ENCODE results near the gene NEDD9. TPM values are rescaled to one million over a fixed set of nuclear protein-coding genes. Genes with fewer than 3 reads are reported as not detected.

NEDD9 gene
- total and polyA plus RNA-seq, 2 of the 13 experiments (the other 11 are each of a cell fraction or from before 2014, with no cell fraction given), result 27.1 to 389 TPM

GRCh38 chr6:11280394-11280793, 47.9 kb upstream of the NEDD9 start:
- no TSS peak for BruUV-seq (replicated peaks)
- Histone ChIP-seq H3K4me1 (ENCODE audit: insufficient read depth, low read length) (peaks cover 57% of the 10 kb centered on the region), H3K27ac (ENCODE audit: extremely low read length, insufficient read depth, low read length) (no peak overlapping the region), H3K36me3 (replicated peaks in 1 of 2; ENCODE audit: control insufficient read depth in 1 of 2, insufficient read depth in 2 of 2, low read length in 2 of 2) (no peaks in the 10 kb centered on the region), H4K20me1 (ENCODE audit: insufficient read depth, low read length) (no peaks in the 10 kb centered on the region), H3K9me3 (ENCODE audit: low read length) (no peaks in the 10 kb centered on the region), H3K9ac (ENCODE audit: insufficient read depth, low read depth, low read length) (no peak overlapping the region), H3K4me3 (replicated peaks in 1 of 3; ENCODE audit: insufficient read depth in 1 of 3, low read depth in 2 of 3, low read length in 3 of 3) (no peak overlapping the region), H3K79me2 (ENCODE audit: insufficient read depth, low read length) (no peaks in the 10 kb centered on the region), H3K27me3 (ENCODE audit: control insufficient read depth in 1 of 2, insufficient read depth in 2 of 2, low read length in 2 of 2) (no peaks in the 10 kb centered on the region; a peak in 1 of 5 replicates), H2AFZ (ENCODE audit: low read length) (no peak overlapping the region), H3K4me2 (ENCODE audit: low read depth, low read length) (no peak overlapping the region)
- intact Hi-C loops (cut with micrococcal nuclease; ENCODE audit: unreplicated experiment) (no loop called here), in situ Hi-C loops (cut with HindIII; ENCODE audit: extremely low pct_ligation_motif_present, low pct_unique_long_range_greater_than_20kb) (no loop called here)
- 91% methylated on average over 4 of the region's 4 CpGs for WGBS (ENCODE audit: low lambda C conversion rate)
- CTCF ChIA-PET (ENCODE audit: low intra/inter-chr PET ratio, low total read pairs), result no interaction called here
- no peak for FAIRE-seq
- POLR2A ChIA-PET, result interaction anchor here (0.9 kb wide), 1 partner anchor 60 kb away, joined by 3 read pairs; no protein-coding TSS in a partner anchor
- no peak for TF ChIP-seq ZNF3 (CRISPR knock-in tag; IDR thresholded peaks at IDR 0.05)
- no peak for TF ChIP-seq ZBTB3 (CRISPR knock-in tag; IDR thresholded peaks at IDR 0.05; ENCODE audit: borderline replicate concordance, low read depth)
- no peak for TF ChIP-seq ATF2 (CRISPR knock-in tag; IDR thresholded peaks at IDR 0.05)
- TF ChIP-seq ZNF431 (CRISPR knock-in tag; IDR thresholded peaks at IDR 0.05; ENCODE audit: borderline replicate concordance, low read depth), result no peak
- no peak for TF ChIP-seq ZSCAN31 (CRISPR knock-in tag; IDR thresholded peaks at IDR 0.05; ENCODE audit: low read depth)
- TF ChIP-seq NFRKB (IDR thresholded peaks at IDR 0.05), result no peak
- TF ChIP-seq ZBTB46 (CRISPR knock-in tag; IDR thresholded peaks at IDR 0.05; ENCODE audit: borderline replicate concordance), result no peak
- TF ChIP-seq PRPF4 (IDR thresholded peaks at IDR 0.05; ENCODE audit: low read depth, low read length, poor library complexity, severe bottlenecking), result no peak
- TF ChIP-seq FLYWCH1 (CRISPR knock-in tag; IDR thresholded peaks at IDR 0.05), result no peak
- no peak for TF ChIP-seq RAD21 (CRISPR knock-in tag; IDR thresholded peaks at IDR 0.05)
- no peak for ATAC-seq
- DNase-seq (ENCODE audit: low spot score), result no peak

Data from HepG2 (cell line).